AG04449 (cell line): ENCODE measurements around the gene GDPD5.

ENCODE experiments used
- CTCF ChIA-PET: fragments of 350-600 bp; formaldehyde crosslinking; extraction: SDS; loops from one replicate; lab custom pipeline; 2021; ENCODE audit warnings: antibody characterized with exemption; lab: Yijun Ruan, JAX
- POLR2A ChIA-PET: fragments of 400-600, 350-600 bp; formaldehyde crosslinking; extraction: SDS; loops from one replicate; lab custom pipeline; 2020; ENCODE audit warnings: antibody characterized with exemption, inconsistent platforms; lab: Yijun Ruan, JAX
- DNase-seq: peaks from one replicate; pipeline ENCODE4 v3.0.0-alpha.2; 2010; ENCODE audit warnings: low read depth, low spot score
- H3K4me3 ChIP-seq: 2 replicates; pipeline ENCODE4 v1.5.1; 2011; ENCODE audit warnings: low read depth, mild to moderate bottlenecking, control low read depth, low read length
- TF ChIP-seq, protein P1 (sequence below): IDR thresholded peaks from one replicate; pipeline ENCODE4 v1.5.1; 2011; ENCODE audit warnings: mild to moderate bottlenecking, moderate library complexity, low read length, control low read depth, inconsistent platforms; ENCODE audit not compliant: insufficient read depth; ENCODE audit errors: missing control alignments

The GDPD5 gene, protein sequence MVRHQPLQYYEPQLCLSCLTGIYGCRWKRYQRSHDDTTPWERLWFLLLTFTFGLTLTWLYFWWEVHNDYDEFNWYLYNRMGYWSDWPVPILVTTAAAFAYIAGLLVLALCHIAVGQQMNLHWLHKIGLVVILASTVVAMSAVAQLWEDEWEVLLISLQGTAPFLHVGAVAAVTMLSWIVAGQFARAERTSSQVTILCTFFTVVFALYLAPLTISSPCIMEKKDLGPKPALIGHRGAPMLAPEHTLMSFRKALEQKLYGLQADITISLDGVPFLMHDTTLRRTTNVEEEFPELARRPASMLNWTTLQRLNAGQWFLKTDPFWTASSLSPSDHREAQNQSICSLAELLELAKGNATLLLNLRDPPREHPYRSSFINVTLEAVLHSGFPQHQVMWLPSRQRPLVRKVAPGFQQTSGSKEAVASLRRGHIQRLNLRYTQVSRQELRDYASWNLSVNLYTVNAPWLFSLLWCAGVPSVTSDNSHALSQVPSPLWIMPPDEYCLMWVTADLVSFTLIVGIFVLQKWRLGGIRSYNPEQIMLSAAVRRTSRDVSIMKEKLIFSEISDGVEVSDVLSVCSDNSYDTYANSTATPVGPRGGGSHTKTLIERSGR

DNA sequence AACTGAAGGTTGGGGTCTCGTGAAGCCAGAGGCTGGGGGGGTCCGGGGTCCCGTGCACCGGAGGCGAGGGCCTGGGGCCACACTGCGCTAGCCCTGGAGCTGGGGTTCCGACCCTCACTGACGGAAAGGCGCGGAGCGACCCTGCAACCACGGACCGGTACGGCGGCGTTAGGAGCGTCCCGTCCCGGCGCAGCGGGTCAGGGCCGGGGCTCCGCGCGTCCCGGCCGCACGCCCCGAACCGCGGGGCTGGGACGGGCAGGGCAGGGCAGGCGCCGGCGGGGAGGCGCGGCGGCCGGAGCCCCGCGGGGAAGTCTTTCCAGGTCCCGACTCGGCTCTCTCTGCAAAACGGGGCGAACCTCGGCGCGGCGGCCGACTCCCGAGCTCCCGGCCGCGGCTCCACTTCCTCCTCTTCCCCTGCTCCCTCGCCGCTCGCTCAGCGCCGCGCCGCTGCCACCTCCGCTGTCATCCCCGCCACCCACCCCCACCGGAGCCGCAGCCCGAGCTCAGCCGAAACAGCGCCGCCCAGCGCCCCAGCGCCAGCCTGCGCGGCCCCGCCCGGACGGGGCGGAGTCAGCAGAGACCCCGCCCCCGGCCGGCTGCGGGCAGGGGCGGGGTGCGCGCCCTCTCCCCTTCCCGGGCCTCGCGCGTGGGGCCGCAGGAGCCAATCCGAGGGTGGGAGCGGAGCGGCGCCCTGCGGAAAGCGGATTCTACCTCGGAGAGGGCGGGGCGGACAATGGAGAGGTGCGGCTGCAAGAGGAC, at the start of gene GDPD5:
TSS of gene GDPD5 (minus strand) at position 509 of the 759 bp plus-strand sequence. CDS start 48,206 bp downstream, outside the sequence.
- peak within 1 kb of the TSS; percentile 80 for H3K4me3 ChIP-seq
- DNase-seq = no peak
- ChIA-PET CTCF (interaction anchor here (0.8 to 22.5 kb wide), 24 partner anchors 9 to 343 kb away, joined by 3 to 658 read pairs (median 5); partner anchors contain the start of gene KLHL35), POLR2A (interaction anchor here (0.6 to 2.1 kb wide), 4 partner anchors 23 to 118 kb away, joined by 3 to 6 read pairs (median 4); no protein-coding TSS in a partner anchor)
- TF ChIP-seq, protein P1, sequence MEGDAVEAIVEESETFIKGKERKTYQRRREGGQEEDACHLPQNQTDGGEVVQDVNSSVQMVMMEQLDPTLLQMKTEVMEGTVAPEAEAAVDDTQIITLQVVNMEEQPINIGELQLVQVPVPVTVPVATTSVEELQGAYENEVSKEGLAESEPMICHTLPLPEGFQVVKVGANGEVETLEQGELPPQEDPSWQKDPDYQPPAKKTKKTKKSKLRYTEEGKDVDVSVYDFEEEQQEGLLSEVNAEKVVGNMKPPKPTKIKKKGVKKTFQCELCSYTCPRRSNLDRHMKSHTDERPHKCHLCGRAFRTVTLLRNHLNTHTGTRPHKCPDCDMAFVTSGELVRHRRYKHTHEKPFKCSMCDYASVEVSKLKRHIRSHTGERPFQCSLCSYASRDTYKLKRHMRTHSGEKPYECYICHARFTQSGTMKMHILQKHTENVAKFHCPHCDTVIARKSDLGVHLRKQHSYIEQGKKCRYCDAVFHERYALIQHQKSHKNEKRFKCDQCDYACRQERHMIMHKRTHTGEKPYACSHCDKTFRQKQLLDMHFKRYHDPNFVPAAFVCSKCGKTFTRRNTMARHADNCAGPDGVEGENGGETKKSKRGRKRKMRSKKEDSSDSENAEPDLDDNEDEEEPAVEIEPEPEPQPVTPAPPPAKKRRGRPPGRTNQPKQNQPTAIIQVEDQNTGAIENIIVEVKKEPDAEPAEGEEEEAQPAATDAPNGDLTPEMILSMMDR = peak; percentile 62

DNA sequence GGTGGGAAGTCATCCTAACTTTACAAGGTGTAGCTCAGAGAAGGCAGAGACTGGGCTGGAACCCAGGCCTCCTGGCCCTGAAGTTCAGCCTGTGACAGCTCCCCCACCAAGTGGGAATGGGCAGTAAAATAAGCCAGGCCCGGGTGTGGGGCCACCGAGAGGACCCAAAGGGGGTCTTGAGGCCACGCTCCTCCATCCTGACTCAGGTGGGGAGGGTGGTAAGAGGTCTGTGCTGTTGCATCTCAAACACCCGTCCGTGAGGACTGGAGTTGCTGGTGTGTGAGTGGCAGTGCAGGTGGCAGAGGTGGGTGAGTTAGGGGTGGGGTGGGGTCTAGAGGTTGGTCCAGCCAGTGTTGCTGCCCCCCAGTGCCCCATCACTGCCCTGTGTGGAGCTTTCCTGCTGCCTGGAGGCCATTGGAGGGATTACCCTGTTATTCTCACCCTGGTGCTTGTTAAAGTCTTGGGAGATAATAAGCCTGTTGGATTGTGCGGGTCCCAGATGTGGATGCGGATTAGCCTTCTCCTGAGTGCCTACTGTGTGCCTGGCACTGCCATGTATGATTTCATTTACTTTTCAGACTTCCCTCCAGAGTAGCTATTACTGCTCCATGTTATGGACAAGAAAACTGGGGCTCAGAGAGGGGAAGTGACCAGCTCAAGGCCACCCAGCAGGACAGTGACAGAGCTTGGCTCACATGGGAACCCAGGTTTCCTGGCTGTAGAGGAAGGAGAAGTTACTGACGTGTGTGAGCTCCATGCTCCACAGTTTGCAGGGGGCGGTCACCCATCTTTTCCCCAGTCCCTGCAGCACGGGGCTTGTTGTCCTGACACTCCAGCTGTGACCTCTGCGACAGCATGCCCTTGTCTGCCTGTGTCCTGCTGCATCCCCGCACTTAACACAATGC, 49.2 kb upstream of the GDPD5 start:
- TF ChIP-seq, protein P1 = peak; percentile 31
- ChIA-PET CTCF (interaction anchor here (0.8 to 9.4 kb wide), 11 partner anchors 8 to 159 kb away, joined by 3 to 96 read pairs (median 4); no protein-coding TSS in a partner anchor), POLR2A (interaction anchor here (0.7 to 9.8 kb wide), 8 partner anchors 9 to 81 kb away, joined by 3 to 79 read pairs (median 14); partner anchors contain the start of gene SERPINH1)
- H3K4me3 ChIP-seq = no peak overlapping the region
- DNase-seq = no peak

DNA sequence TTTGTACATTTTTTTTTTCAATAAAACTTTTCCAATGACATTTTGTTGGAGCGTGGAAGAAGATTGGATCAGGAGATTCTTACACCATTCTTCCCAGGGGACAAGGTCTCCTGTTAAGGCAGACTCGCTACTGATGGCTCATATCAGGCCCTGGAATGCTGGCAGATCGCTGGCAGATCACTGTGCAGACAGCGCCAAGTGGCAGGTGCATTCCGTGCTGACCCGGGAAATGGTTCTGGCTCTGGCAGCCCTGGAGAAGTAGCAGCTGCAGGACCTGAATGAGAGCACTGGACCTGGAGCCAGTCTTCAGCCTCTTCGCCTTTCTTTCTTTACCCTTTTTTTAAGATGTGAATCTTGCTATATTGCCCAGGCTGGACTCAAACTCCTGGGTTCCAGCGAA, 47.0 kb upstream of the GDPD5 start:
- CTCF ChIA-PET = interaction anchor here (1.2 to 9.4 kb wide), 4 partner anchors 6 to 26 kb away, joined by 3 to 96 read pairs (median 31); no protein-coding TSS in a partner anchor
- no peak for DNase-seq
- TF ChIP-seq, protein P1 = no peak
- POLR2A ChIA-PET = interaction anchor here (6.7 to 9.8 kb wide), 2 partner anchors 7 to 19 kb away, joined by 79 read pairs; no protein-coding TSS in a partner anchor
- no peak overlapping the region for H3K4me3 ChIP-seq

DNA sequence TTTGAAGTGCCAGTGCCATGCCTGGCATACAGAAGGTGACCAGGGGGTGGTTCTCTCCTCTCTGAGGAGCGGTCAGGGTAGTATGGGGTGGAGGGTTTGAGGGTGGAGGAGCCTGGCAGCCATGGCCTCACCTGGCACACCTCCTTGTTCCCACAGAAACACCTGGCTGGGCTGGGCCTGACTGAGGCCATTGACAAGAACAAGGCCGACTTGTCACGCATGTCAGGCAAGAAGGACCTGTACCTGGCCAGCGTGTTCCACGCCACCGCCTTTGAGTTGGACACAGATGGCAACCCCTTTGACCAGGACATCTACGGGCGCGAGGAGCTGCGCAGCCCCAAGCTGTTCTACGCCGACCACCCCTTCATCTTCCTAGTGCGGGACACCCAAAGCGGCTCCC, 45.9 kb upstream of the GDPD5 start:
- DNase-seq = no peak
- POLR2A ChIA-PET = interaction anchor here (1.6 to 9.8 kb wide), 2 partner anchors 9 to 18 kb away, joined by 8 to 79 read pairs; partner anchors contain the start of gene SERPINH1
- TF ChIP-seq, protein P1 = no peak
- CTCF ChIA-PET = interaction anchor here (1.2 kb wide), 2 partner anchors 18 to 21 kb away, joined by 3 read pairs; no protein-coding TSS in a partner anchor
- no peak overlapping the region for H3K4me3 ChIP-seq

DNA sequence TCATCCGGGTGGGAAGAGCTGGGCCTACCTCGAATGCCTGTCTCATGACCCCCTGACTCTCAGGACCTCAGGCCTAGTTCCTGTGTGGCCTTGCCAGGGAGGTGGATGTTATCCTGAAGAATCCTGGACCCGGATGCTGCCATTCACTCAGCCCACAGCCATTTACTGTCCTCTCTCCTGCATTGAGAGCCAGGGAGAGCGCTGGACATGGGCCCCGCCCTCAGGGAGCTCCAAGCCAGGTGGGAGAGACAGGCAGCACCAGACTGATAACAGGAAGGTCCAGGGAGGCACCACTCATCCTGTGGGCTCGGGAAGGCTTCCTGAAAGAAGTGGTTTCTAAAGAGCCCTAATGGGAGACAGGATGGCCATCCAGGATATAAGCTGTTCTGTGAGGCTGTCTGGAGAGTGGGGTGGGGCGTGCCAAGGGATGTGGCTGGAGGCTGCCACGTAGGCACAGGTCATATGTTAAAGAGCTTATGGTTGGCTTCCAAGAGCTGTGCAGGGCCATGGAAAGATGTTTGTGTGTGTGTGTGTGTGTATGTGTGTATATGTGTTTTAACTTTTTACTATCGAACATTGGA, 44.9 kb upstream of the GDPD5 start:
- POLR2A ChIA-PET = interaction anchor here (1.3 to 9.8 kb wide), 3 partner anchors 8 to 17 kb away, joined by 8 to 79 read pairs (median 11); partner anchors contain the start of gene SERPINH1
- H3K4me3 ChIP-seq = no peak overlapping the region
- CTCF ChIA-PET = interaction anchor here (0.9 to 2.9 kb wide), 4 partner anchors 19 to 26 kb away, joined by 3 to 10 read pairs (median 6); no protein-coding TSS in a partner anchor
- DNase-seq = no peak
- TF ChIP-seq, protein P1 = no peak
